Measurements from ENCODE around the gene ZDHHC4. TPM values are rescaled to one million over a fixed set of nuclear protein-coding genes. Genes with fewer than 3 reads are reported as not detected.

The ZDHHC4 gene
- 43.7 to 53.1 TPM (median 48.6 TPM) in 5 replicates for total RNA-seq (2022; extraction: Qiagen RNA extraction)

GRCh38 chr7:6577369-6578113, at the start of gene ZDHHC4:
ZDHHC4 (plus strand) TSS chr7:6577454; CDS start chr7:6580562, 3,108 bp downstream.

GRCh38 chr7:6551016-6551511, 26.2 kb upstream of the ZDHHC4 start, which contains the start of gene GRID2IP:
GRID2IP (minus strand) TSS chr7:6551461; CDS start chr7:6551436, 25 bp downstream.

GRCh38 chr7:6589829-6590644, 12.8 kb downstream of the ZDHHC4 start, which contains the start of gene INTS15:
INTS15 (plus strand) TSS chr7:6590021; CDS start chr7:6590284, 263 bp downstream.

GRCh38 chr7:6614953-6615722, 37.9 kb downstream of the ZDHHC4 start, which contains the start of gene ZNF853:
ZNF853 (plus strand) TSS chr7:6615610; CDS start chr7:6616175, 565 bp downstream.

GRCh38 chr7:6636741-6637543, 59.7 kb downstream of the ZDHHC4 start, which contains the start of gene ZNF316:
ZNF316 (plus strand) TSS chr7:6637318; CDS start chr7:6642410, 5,092 bp downstream.

Other genes with a start within 250 kb of the ZDHHC4 start
- 13.1 to 16.1 TPM (median 13.9 TPM) in 5 replicates for gene FAM220A, start 228.5 kb upstream of the ZDHHC4 start, total RNA-seq (2022; extraction: Qiagen RNA extraction)
- 284 to 387 TPM (median 374 TPM) in 5 replicates for gene RAC1, start 202.9 kb upstream of the ZDHHC4 start, total RNA-seq (2022; extraction: Qiagen RNA extraction)
- gene DAGLB, start 129.5 kb upstream of the ZDHHC4 start, total RNA-seq (2022; extraction: Qiagen RNA extraction): 22.1 to 27.5 TPM (median 26.5 TPM) in 5 replicates
- 131 to 145 TPM (median 140 TPM) in 5 replicates for gene KDELR2, start 93.3 kb upstream of the ZDHHC4 start, total RNA-seq (2022; extraction: Qiagen RNA extraction)
- 0.02 TPM in 1 of 5 replicates, not detected in the others for gene GRID2IP, start 26.0 kb upstream of the ZDHHC4 start, total RNA-seq (2022; extraction: Qiagen RNA extraction)
- gene INTS15, start 12.6 kb downstream of the ZDHHC4 start, total RNA-seq (2022; extraction: Qiagen RNA extraction): 23.5 to 28.0 TPM (median 26.3 TPM) in 5 replicates
- 1.8 to 2.9 TPM (median 2.2 TPM) in 5 replicates for gene ZNF853, start 38.2 kb downstream of the ZDHHC4 start, total RNA-seq (2022; extraction: Qiagen RNA extraction)
- gene ZNF316, start 59.9 kb downstream of the ZDHHC4 start, total RNA-seq (2022; extraction: Qiagen RNA extraction): 8.4 to 15.0 TPM (median 13.6 TPM) in 5 replicates
- gene ZNF12, start 129.5 kb downstream of the ZDHHC4 start, total RNA-seq (2022; extraction: Qiagen RNA extraction): 8.8 to 12.2 TPM (median 9.4 TPM) in 5 replicates
- 0.04 to 0.10 TPM (median 0.07 TPM) in 5 replicates for gene RSPH10B2, start 176.6 kb downstream of the ZDHHC4 start, total RNA-seq (2022; extraction: Qiagen RNA extraction)
- 20.6 to 35.4 TPM (median 23.8 TPM) in 5 replicates for gene CCZ1B, start 248.8 kb downstream of the ZDHHC4 start, total RNA-seq (2022; extraction: Qiagen RNA extraction)

Measured in A549 treated with CORT108297 at 1 μM for 4 hours (cell line).